Measurements from ENCODE around the gene NSUN3. TPM values are rescaled to one million over a fixed set of nuclear protein-coding genes. Genes with fewer than 3 reads are reported as not detected.

The NSUN3 gene
- total and polyA plus RNA-seq, 2 donors (not counting 3 experiments of a cell fraction or from before 2014, with no cell fraction given): 3.4 to 10.7 TPM

GRCh38 chr3:94028093-94028837, 34.6 kb upstream of the NSUN3 start, which contains the start of gene STX19:
Gene STX19 (minus strand): TSS chr3:94028597. CDS start chr3:94015269, 13,328 bp downstream.
- H3K4me3 ChIP-seq (replicated peaks in 1 of 3; ENCODE audit: insufficient read depth in 1 of 3, low read depth in 1 of 3, low read length in 3 of 3): no peak within 1 kb of the TSS
- intact Hi-C loops (cut with micrococcal nuclease) (no loop called here), dilution Hi-C loops (cut with MboI; ENCODE audit: extremely low pct_ligation_motif_present, low sequenced_read_pairs) (no loop called here)
- no peak within 1 kb of the TSS for H2AFZ ChIP-seq (ENCODE audit: low read depth, low read length)
- H3K9me1 ChIP-seq (replicated peaks; ENCODE audit: control insufficient read depth, extremely low read depth, insufficient read depth, low read length): no peaks in the 10 kb centered on the region
- H3K9me3 ChIP-seq (replicated peaks; ENCODE audit: control insufficient read depth, insufficient read depth, low read length): no peaks in the 10 kb centered on the region
- DNase-seq (ENCODE audit: low read depth, low spot score) (no peak), FAIRE-seq (no peak)
- H3K79me2 ChIP-seq (ENCODE audit: control insufficient read depth, insufficient read depth, low read length): no peaks in the 10 kb centered on the region
- H3K4me2 ChIP-seq (ENCODE audit: insufficient read depth, low read length): no peak within 1 kb of the TSS
- no peaks in the 10 kb centered on the region for H4K20me1 ChIP-seq (replicated peaks; ENCODE audit: control insufficient read depth, extremely low read depth, insufficient read depth, low read length)
- ChIA-PET POLR2A (interaction anchor here (1.2 kb wide), 1 partner anchor 35 kb away, joined by 3 read pairs; the partner anchor contains the start of genes DHFR2 and NSUN3), CTCF (interaction anchor here (1.2 to 3.2 kb wide), 4 partner anchors 9 to 41 kb away, joined by 4 to 13 read pairs (median 8); no protein-coding TSS in a partner anchor)
- no peak within 1 kb of the TSS for H3K9ac ChIP-seq (replicated peaks; ENCODE audit: extremely low read depth, insufficient read depth, low read length)
- no peaks in the 10 kb centered on the region for H3K4me1 ChIP-seq (ENCODE audit: control insufficient read depth, extremely low read depth, insufficient read depth, low read length)
- no peaks in the 10 kb centered on the region for H3K36me3 ChIP-seq (ENCODE audit: control insufficient read depth in 2 of 2, extremely low read depth in 1 of 2, insufficient read depth in 2 of 2, low read length in 2 of 2)
- no peaks in the 10 kb centered on the region for H3K27me3 ChIP-seq (ENCODE audit: control insufficient read depth in 2 of 2, insufficient read depth in 2 of 2, low read length in 2 of 2)
- TF ChIP-seq POLR2AphosphoS5 (IDR thresholded peaks at IDR 0.05; ENCODE audit: insufficient read depth, low read depth, low read length): no peak
- no peak for TF ChIP-seq FOS (IDR thresholded peaks at IDR 0.05; ENCODE audit: borderline replicate concordance, insufficient read depth, low read length)
- TF ChIP-seq JUN (IDR thresholded peaks at IDR 0.05; ENCODE audit: borderline replicate concordance, insufficient read depth, insufficient read length, low read depth): no peak
- no peak for TF ChIP-seq GATA2 (IDR thresholded peaks at IDR 0.05; ENCODE audit: insufficient read depth, insufficient read length, low read depth, low read length)
- TF ChIP-seq MAX (IDR thresholded peaks at IDR 0.05; ENCODE audit: insufficient read depth, insufficient read length): no peak
- TF ChIP-seq EZH2 (IDR thresholded peaks at IDR 0.05; ENCODE audit: borderline replicate concordance, low read depth, low read length, severe bottlenecking): no peak
- no peak for TF ChIP-seq CTCF (IDR thresholded peaks at IDR 0.05; ENCODE audit: extremely low read depth in 1 of 2, insufficient read depth in 1 of 2, low read depth in 1 of 2, low read length in 2 of 2)
- H3K27ac ChIP-seq (ENCODE audit: insufficient read depth, low read depth, low read length): no peak within 1 kb of the TSS
- no TSS peak for BruUV-seq (replicated peaks)

Measured in endothelial cell of umbilical vein (primary cell).